ENCODE results near the gene ISLR.
A peak's percentile ranks its signal among the peaks of the same experiment; 100 is the strongest.

Gene ISLR

GRCh38 chr15:74173380-74174218 lies at the start of gene ISLR:
ISLR (plus strand) TSS chr15:74173710; CDS start chr15:74174859, 1,149 bp downstream.
- no peak for DNase-seq

- no peak for DNase-seq
Observed at GRCh38 chr15:74124196-74124595, 49.3 kb upstream of the ISLR start.

- DNase-seq = no peak
Observed at GRCh38 chr15:74124759-74125158, 48.8 kb upstream of the ISLR start.

GRCh38 chr15:74127255-74127953 lies 46.1 kb upstream of the ISLR start:
- DNase-seq = peak; percentile 81

- DNase-seq = no peak
Observed at GRCh38 chr15:74127954-74128784, 45.3 kb upstream of the ISLR start.

- no peak for DNase-seq
Observed at GRCh38 chr15:74128785-74129585, 44.5 kb upstream of the ISLR start.

GRCh38 chr15:74129586-74130154 lies 43.8 kb upstream of the ISLR start:
- DNase-seq = no peak

GRCh38 chr15:74130155-74130848 lies 43.2 kb upstream of the ISLR start, which contains the start of gene ISLR2:
ISLR2 (plus strand) TSS chr15:74130586; CDS start chr15:74132755, 2,169 bp downstream.
- no peak for DNase-seq

- DNase-seq = no peak
Observed at GRCh38 chr15:74130849-74131627, 42.5 kb upstream of the ISLR start.

GRCh38 chr15:74131628-74132413 lies 41.7 kb upstream of the ISLR start:
- DNase-seq = no peak

GRCh38 chr15:74132681-74133651 lies 40.5 kb upstream of the ISLR start:
- DNase-seq = no peak

- DNase-seq = no peak
Observed at GRCh38 chr15:74133694-74134386, 39.7 kb upstream of the ISLR start.

- no peak for DNase-seq
Observed at GRCh38 chr15:74134387-74135027, 39.0 kb upstream of the ISLR start.

GRCh38 chr15:74135041-74135565 lies 38.4 kb upstream of the ISLR start:
- no peak for DNase-seq

- no peak for DNase-seq
Observed at GRCh38 chr15:74136540-74136813, 37.0 kb upstream of the ISLR start.

- DNase-seq = no peak
Observed at GRCh38 chr15:74136814-74137536, 36.5 kb upstream of the ISLR start.

GRCh38 chr15:74137537-74137894 lies 36.0 kb upstream of the ISLR start:
- no peak for DNase-seq

Measured in activated gamma-delta T cell treated with Interleukin-2 at 50 U/mL for 16 hours (primary cell).